Mesodermal cell (in vitro differentiated cells): ENCODE results near the gene CHST11.

Experiments used
- H3K27ac ChIP-seq: 2 replicates; pipeline ENCODE4 v1.7.0; 2013; ENCODE audit warnings: mild to moderate bottlenecking, low read depth, low read length, moderate library complexity; ENCODE audit not compliant: severe bottlenecking
- H3K36me3 ChIP-seq: 2 replicates; pipeline ENCODE4 v1.7.1; 2013; ENCODE audit warnings: mild to moderate bottlenecking, low read length, moderate library complexity; ENCODE audit not compliant: control insufficient read depth, insufficient read depth
- H3K4me1 ChIP-seq: one replicate; pipeline ENCODE4 v1.7.1; 2013; ENCODE audit warnings: mild to moderate bottlenecking, low read length; ENCODE audit not compliant: insufficient read depth, control insufficient read depth, poor library complexity, severe bottlenecking
- H3K4me3 ChIP-seq: 2 replicates; pipeline ENCODE4 v1.7.0; 2013; ENCODE audit warnings: low read length, control low read depth, mild to moderate bottlenecking; ENCODE audit not compliant: insufficient read depth, poor library complexity, severe bottlenecking; ENCODE audit errors: extremely low read depth
- H3K9me3 ChIP-seq: 2 replicates; pipeline ENCODE4 v1.7.1; 2013; ENCODE audit warnings: mild to moderate bottlenecking, low read length, moderate library complexity; ENCODE audit not compliant: control insufficient read depth
- WGBS, 2 experiments: methylation state at CpG; one replicate each; pipeline ENCODE4 v1.1.5; 2013; ENCODE audit warnings: missing lambda C conversion rate in 2 of 2; ENCODE audit not compliant: insufficient coverage in 2 of 2; 5-methylcytosine and 5-hydroxymethylcytosine counted together

CHST11 gene

GRCh38 chr12:104703372-104703771 is 246.6 kb downstream of the CHST11 start:
- H3K4me3 ChIP-seq: no peak overlapping the region
- H3K9me3 ChIP-seq: no peaks in the 10 kb centered on the region
- 98 to 100% methylated on average over 6 to 8 of the region's 8 CpGs for WGBS, 2 experiments
- no peak overlapping the region for H3K27ac ChIP-seq
- H3K4me1 ChIP-seq: peaks cover 5% of the 10 kb centered on the region
- no peaks in the 10 kb centered on the region for H3K36me3 ChIP-seq

- H3K4me3 ChIP-seq: no peak overlapping the region
- no peaks in the 10 kb centered on the region for H3K9me3 ChIP-seq
- H3K27ac ChIP-seq: no peak overlapping the region
- no peaks in the 10 kb centered on the region for H3K36me3 ChIP-seq
- WGBS, 2 experiments: 80 to 81% methylated on average over 6 of the region's 7 CpGs
- H3K4me1 ChIP-seq: peaks cover 5% of the 10 kb centered on the region
Observed at GRCh38 chr12:104704224-104704779, 247.6 kb downstream of the CHST11 start.

- H3K4me3 ChIP-seq: no peak overlapping the region
- 80% methylated on average over 3 of the region's 5 CpGs; no CpG with 5 or more reads in 1 of the 2 experiments for WGBS, 2 experiments
Observed at GRCh38 chr12:104707194-104707593, 250.4 kb downstream of the CHST11 start.

GRCh38 chr12:104707794-104708558 is 251.2 kb downstream of the CHST11 start:
- 85 to 88% methylated on average over 6 to 7 of the region's 9 CpGs for WGBS, 2 experiments
- Histone ChIP-seq H3K4me3 (no peak overlapping the region), H3K27ac (no peak overlapping the region), H3K36me3 (no peaks in the 10 kb centered on the region), H3K4me1 (peaks cover 14% of the 10 kb centered on the region), H3K9me3 (no peaks in the 10 kb centered on the region)

More at GRCh38 chr12:104707194-104707593, 250.4 kb downstream of the CHST11 start:
- Histone ChIP-seq H3K27ac (no peak overlapping the region), H3K36me3 (no peaks in the 10 kb centered on the region), H3K4me1 (peaks cover 7% of the 10 kb centered on the region), H3K9me3 (no peaks in the 10 kb centered on the region)

- 62 to 75% methylated on average over 4 to 5 of the region's 7 CpGs for WGBS, 2 experiments
- Histone ChIP-seq H3K9me3 (no peaks in the 10 kb centered on the region), H3K4me3 (no peak overlapping the region), H3K36me3 (no peaks in the 10 kb centered on the region), H3K4me1 (peaks cover 17% of the 10 kb centered on the region), H3K27ac (no peak overlapping the region)
Observed at GRCh38 chr12:104708891-104709290, 252.1 kb downstream of the CHST11 start.

GRCh38 chr12:104709692-104710435 is 253.1 kb downstream of the CHST11 start:
- Histone ChIP-seq H3K9me3 (no peaks in the 10 kb centered on the region), H3K36me3 (no peaks in the 10 kb centered on the region), H3K27ac (no peak overlapping the region), H3K4me1 (peaks cover 17% of the 10 kb centered on the region), H3K4me3 (no peak overlapping the region)
- WGBS, 2 experiments: 89 to 97% methylated on average over 6 to 8 of the region's 9 CpGs

GRCh38 chr12:104710940-104711689 is 254.4 kb downstream of the CHST11 start:
- H3K9me3 ChIP-seq: no peaks in the 10 kb centered on the region
- WGBS, 2 experiments: 100% methylated on average over 1 of the region's 8 CpGs
- H3K27ac ChIP-seq: no peak overlapping the region
- no peaks in the 10 kb centered on the region for H3K36me3 ChIP-seq
- H3K4me1 ChIP-seq: peaks cover 17% of the 10 kb centered on the region
- H3K4me3 ChIP-seq: no peak overlapping the region

GRCh38 chr12:104712477-104712876 is 255.7 kb downstream of the CHST11 start:
- H3K4me1 ChIP-seq: peaks cover 12% of the 10 kb centered on the region
- no peaks in the 10 kb centered on the region for H3K36me3 ChIP-seq
- 78 to 87% methylated on average over 4 to 5 of the region's 6 CpGs for WGBS, 2 experiments
- H3K4me3 ChIP-seq: no peak overlapping the region
- peak overlapping the region; percentile 58 for H3K27ac ChIP-seq
- no peaks in the 10 kb centered on the region for H3K9me3 ChIP-seq

GRCh38 chr12:104712968-104713367 is 256.2 kb downstream of the CHST11 start:
- WGBS, 2 experiments: 87 to 100% methylated on average over 4 to 5 of the region's 5 CpGs
- H3K9me3 ChIP-seq: no peaks in the 10 kb centered on the region
- H3K36me3 ChIP-seq: no peaks in the 10 kb centered on the region
- no peak overlapping the region for H3K27ac ChIP-seq
- H3K4me3 ChIP-seq: no peak overlapping the region
- peaks cover 12% of the 10 kb centered on the region for H3K4me1 ChIP-seq

GRCh38 chr12:104713444-104713843 is 256.7 kb downstream of the CHST11 start:
- H3K4me3 ChIP-seq: no peak overlapping the region
- no peaks in the 10 kb centered on the region for H3K36me3 ChIP-seq
- no peak overlapping the region for H3K27ac ChIP-seq
- WGBS, 2 experiments: 68 to 76% methylated on average over 7 to 8 of the region's 8 CpGs
- no peaks in the 10 kb centered on the region for H3K9me3 ChIP-seq
- H3K4me1 ChIP-seq: peaks cover 12% of the 10 kb centered on the region
